Liver (tissue), 9 donors: Measurements from ENCODE around the gene SCN2B. TPM values are rescaled to one million over a fixed set of nuclear protein-coding genes. Genes with fewer than 3 reads are reported as not detected.

ENCODE experiments used
- DNase-seq: peaks from one replicate; pipeline ENCODE4 v3.0.0-alpha.2; 2017; ENCODE audit warnings: low spot score
- H3K27ac ChIP-seq, 2 donors: one replicate each; pipeline ENCODE4 v1.7.0; 2013; ENCODE audit warnings: inconsistent platforms in 2 of 2, low read length in 2 of 2, control low read depth in 1 of 2, low read depth in 1 of 2, mild to moderate bottlenecking in 1 of 2
- H3K27me3 ChIP-seq, 4 donors: one replicate each; pipeline versions ENCODE4 v1.6.1 to v1.7.0; 2013; ENCODE audit warnings: low read length in 3 of 4, inconsistent platforms in 1 of 4, mild to moderate bottlenecking in 1 of 4, moderate library complexity in 1 of 4; ENCODE audit not compliant: control insufficient read depth in 4 of 4, insufficient read depth in 4 of 4
- H3K36me3 ChIP-seq, 4 donors: one replicate each; pipeline versions ENCODE4 v1.6.1 to v1.7.0; 2013; ENCODE audit warnings: low read length in 3 of 4, mild to moderate bottlenecking in 3 of 4, low read depth in 1 of 4, moderate library complexity in 1 of 4; ENCODE audit not compliant: control insufficient read depth in 4 of 4, insufficient read depth in 3 of 4
- H3K4me1 ChIP-seq, 4 donors: one replicate each; pipeline versions ENCODE4 v1.6.1 to v1.7.0; 2013; ENCODE audit warnings: low read length in 3 of 4, mild to moderate bottlenecking in 3 of 4, moderate library complexity in 1 of 4; ENCODE audit not compliant: control insufficient read depth in 4 of 4, insufficient read depth in 4 of 4
- H3K4me3 ChIP-seq, 3 donors: one replicate each; pipeline versions ENCODE4 v1.6.1 to v1.7.0; 2013; ENCODE audit warnings: low read length in 3 of 3, control low read depth in 1 of 3, low read depth in 1 of 3, mild to moderate bottlenecking in 1 of 3
- H3K9ac ChIP-seq, 2 donors: one replicate each; pipeline ENCODE4 v1.7.0; 2013; ENCODE audit warnings: low read length in 2 of 2, mild to moderate bottlenecking in 2 of 2, moderate library complexity in 2 of 2, control low read depth in 1 of 2, low read depth in 1 of 2
- H3K9me3 ChIP-seq, 4 donors: one replicate each; pipeline versions ENCODE4 v1.6.1 to v1.7.0; 2013; ENCODE audit warnings: low read length in 3 of 4; ENCODE audit not compliant: control insufficient read depth in 4 of 4
- ATF3 ChIP-seq: IDR thresholded peaks from 2 replicates; pipeline ENCODE4 v1.6.1; 2016; ENCODE audit warnings: antibody characterized with exemption
- EGR1 ChIP-seq, 2 donors: IDR thresholded peaks; 2 replicates each; pipeline ENCODE4 v1.6.1; 2016 to 2018; ENCODE audit warnings: antibody characterized with exemption in 2 of 2, low read depth in 2 of 2
- FOXA1 ChIP-seq: IDR thresholded peaks from 2 replicates; pipeline ENCODE4 v1.6.1; 2016; ENCODE audit warnings: antibody characterized with exemption
- FOXA2 ChIP-seq: IDR thresholded peaks from 2 replicates; pipeline ENCODE4 v1.6.1; 2016; ENCODE audit warnings: antibody characterized with exemption
- GABPA ChIP-seq, 2 donors: IDR thresholded peaks in 1 of 2; conservative IDR thresholded peaks in 1 of 2; 2 replicates each; pipeline ENCODE4 v1.6.1; 2016; ENCODE audit warnings: antibody characterized with exemption in 2 of 2, mild to moderate bottlenecking in 1 of 2, moderate library complexity in 1 of 2
- HNF4A ChIP-seq, 2 donors: conservative IDR thresholded peaks; 2 replicates each; pipeline ENCODE4 v1.6.1; 2016; ENCODE audit warnings: antibody characterized with exemption in 2 of 2, mild to moderate bottlenecking in 2 of 2
- HNF4G ChIP-seq: IDR thresholded peaks from 2 replicates; pipeline ENCODE4 v1.6.1; 2016; ENCODE audit warnings: antibody characterized with exemption
- JUND ChIP-seq, 2 donors: IDR thresholded peaks; 2 replicates each; pipeline ENCODE4 v1.6.1; 2016; ENCODE audit warnings: antibody characterized with exemption in 2 of 2
- NR2F2 ChIP-seq: IDR thresholded peaks from 2 replicates; pipeline ENCODE4 v1.6.1; 2016; ENCODE audit warnings: antibody characterized with exemption
- RAD21 ChIP-seq, 2 donors: IDR thresholded peaks; 2 replicates each; pipeline ENCODE4 v1.6.1; 2016; ENCODE audit warnings: antibody characterized with exemption in 2 of 2, mild to moderate bottlenecking in 2 of 2
- SP1 ChIP-seq: IDR thresholded peaks from 2 replicates; pipeline ENCODE4 v1.6.1; 2018; ENCODE audit warnings: antibody characterized with exemption, mild to moderate bottlenecking
- TAF1 ChIP-seq: conservative IDR thresholded peaks from 2 replicates; pipeline ENCODE4 v1.6.1; 2016; ENCODE audit warnings: antibody characterized with exemption, mild to moderate bottlenecking
- YY1 ChIP-seq: IDR thresholded peaks from 2 replicates; pipeline ENCODE4 v1.6.1; 2016; ENCODE audit warnings: antibody characterized with exemption, mild to moderate bottlenecking
- WGBS: extraction: QIAGEN DNeasy Blood & Tissue Kit; methylation state at CpG from one replicate; pipeline ENCODE4 v1.1.7; 2013; 5-methylcytosine and 5-hydroxymethylcytosine counted together
- polyA plus RNA-seq, 2 donors: library from polyadenylated mRNA; stranded (reverse) in 1 of 2; unstranded in 1 of 2; fragments of 200-250 nt in 1 of 2; fragments of >200 nt in 1 of 2; fragmentation: Nextera tagmentation in 1 of 2; extraction: Ambion mirVana in 1 of 2; gene quantifications; one replicate each; pipeline versions ENCODE4 v1.2.1 to v1.2.3, GENCODE V29; 2013 to 2015
- total RNA-seq, 2 donors: library from RNA; depleted of rRNA; stranded (reverse); fragments of >200 nt; gene quantifications; one replicate each; pipeline ENCODE4 v1.2.3, GENCODE V29; 2014
- TF ChIP-seq, protein P1 (sequence below): IDR thresholded peaks from 2 replicates; pipeline ENCODE4 v1.6.1; 2016; ENCODE audit warnings: antibody characterized with exemption, mild to moderate bottlenecking
- TF ChIP-seq, protein P2 (sequence below): IDR thresholded peaks from 2 replicates; pipeline ENCODE4 v1.6.1; 2016; ENCODE audit warnings: antibody characterized with exemption
- TF ChIP-seq, protein P3 (sequence below): fragments of 150-350 bp; IDR thresholded peaks from 2 replicates; pipeline ENCODE4 v1.5.1; 2017; ENCODE audit warnings: improper control_type of control experiment, low read depth, low read length; ENCODE audit not compliant: missing input control
- TF ChIP-seq, protein P4 (sequence below): IDR thresholded peaks from 2 replicates; pipeline ENCODE4 v1.6.1; 2016; ENCODE audit warnings: antibody characterized with exemption
- donor health status: healthy.
- donor health status: healthy.
- donor health status: healthy.
- donor health status: healthy.
- donor health status: healthy.

The SCN2B gene
- total and polyA plus RNA-seq, 4 donors: 0.01 to 0.05 TPM; not detected in 2

- TF ChIP-seq, protein P1, sequence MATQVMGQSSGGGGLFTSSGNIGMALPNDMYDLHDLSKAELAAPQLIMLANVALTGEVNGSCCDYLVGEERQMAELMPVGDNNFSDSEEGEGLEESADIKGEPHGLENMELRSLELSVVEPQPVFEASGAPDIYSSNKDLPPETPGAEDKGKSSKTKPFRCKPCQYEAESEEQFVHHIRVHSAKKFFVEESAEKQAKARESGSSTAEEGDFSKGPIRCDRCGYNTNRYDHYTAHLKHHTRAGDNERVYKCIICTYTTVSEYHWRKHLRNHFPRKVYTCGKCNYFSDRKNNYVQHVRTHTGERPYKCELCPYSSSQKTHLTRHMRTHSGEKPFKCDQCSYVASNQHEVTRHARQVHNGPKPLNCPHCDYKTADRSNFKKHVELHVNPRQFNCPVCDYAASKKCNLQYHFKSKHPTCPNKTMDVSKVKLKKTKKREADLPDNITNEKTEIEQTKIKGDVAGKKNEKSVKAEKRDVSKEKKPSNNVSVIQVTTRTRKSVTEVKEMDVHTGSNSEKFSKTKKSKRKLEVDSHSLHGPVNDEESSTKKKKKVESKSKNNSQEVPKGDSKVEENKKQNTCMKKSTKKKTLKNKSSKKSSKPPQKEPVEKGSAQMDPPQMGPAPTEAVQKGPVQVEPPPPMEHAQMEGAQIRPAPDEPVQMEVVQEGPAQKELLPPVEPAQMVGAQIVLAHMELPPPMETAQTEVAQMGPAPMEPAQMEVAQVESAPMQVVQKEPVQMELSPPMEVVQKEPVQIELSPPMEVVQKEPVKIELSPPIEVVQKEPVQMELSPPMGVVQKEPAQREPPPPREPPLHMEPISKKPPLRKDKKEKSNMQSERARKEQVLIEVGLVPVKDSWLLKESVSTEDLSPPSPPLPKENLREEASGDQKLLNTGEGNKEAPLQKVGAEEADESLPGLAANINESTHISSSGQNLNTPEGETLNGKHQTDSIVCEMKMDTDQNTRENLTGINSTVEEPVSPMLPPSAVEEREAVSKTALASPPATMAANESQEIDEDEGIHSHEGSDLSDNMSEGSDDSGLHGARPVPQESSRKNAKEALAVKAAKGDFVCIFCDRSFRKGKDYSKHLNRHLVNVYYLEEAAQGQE: no peak
- TF ChIP-seq RAD21 (IDR thresholded peaks at IDR 0.05) (no peak), SP1 (no peak), EGR1 (IDR thresholded peaks at IDR 0.05; ENCODE audit: low read depth in 2 of 2) (no peak), JUND (IDR thresholded peaks at IDR 0.05) (no peak), FOXA1 (no peak)
Measured at GRCh38 chr11:118215262-118215661, 38.8 kb upstream of the SCN2B start (continued).

DNA sequence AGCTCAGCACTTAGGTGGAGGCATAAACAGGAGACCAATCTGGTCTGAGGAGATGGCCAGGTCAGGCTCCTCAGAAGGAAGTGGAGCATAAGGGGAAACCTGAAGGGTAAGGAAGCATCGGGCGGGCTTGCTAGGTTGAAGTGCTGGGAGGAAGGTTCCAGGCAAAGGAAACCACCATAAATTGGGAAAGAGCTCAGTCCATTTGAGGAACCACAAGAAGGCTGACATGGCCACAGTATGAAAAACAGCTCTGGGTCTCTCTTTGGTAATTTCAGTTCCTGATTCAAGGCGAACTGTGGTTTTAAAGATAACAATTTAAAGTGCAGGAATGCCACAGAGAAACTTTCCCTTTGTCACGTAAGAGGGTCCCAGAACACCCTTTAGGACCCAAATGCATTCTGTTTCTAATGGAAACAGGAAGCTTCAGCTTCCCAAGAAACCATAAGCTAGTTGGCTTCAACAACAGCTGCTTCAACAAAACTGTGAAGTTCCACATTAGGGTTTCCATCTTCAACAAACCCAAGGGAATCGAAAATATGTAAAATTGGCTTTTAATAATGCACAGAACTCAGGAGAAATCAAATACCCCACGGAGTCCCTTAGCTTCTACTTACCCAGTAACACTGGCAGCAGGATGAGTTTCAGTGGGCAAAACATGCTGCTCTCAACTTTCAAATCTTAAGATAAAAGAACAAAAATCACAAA lies 37.9 kb upstream of the SCN2B start:
- Histone ChIP-seq H3K9me3 (no peaks in the 10 kb centered on the region), H3K4me1 (peaks cover 9 to 28% (median 19%) of the 10 kb centered on the region in 4 donors), H3K4me3 (no peak overlapping the region), H3K27ac (no peak overlapping the region), H3K36me3 (no peaks in the 10 kb centered on the region), H3K27me3 (no peaks in the 10 kb centered on the region), H3K9ac (no peak overlapping the region)
- no peak for DNase-seq
- WGBS: 80% methylated on average over 6 of the region's 6 CpGs
- no peak for TF ChIP-seq FOXA1
- no peak for TF ChIP-seq TAF1
- TF ChIP-seq, protein P2, sequence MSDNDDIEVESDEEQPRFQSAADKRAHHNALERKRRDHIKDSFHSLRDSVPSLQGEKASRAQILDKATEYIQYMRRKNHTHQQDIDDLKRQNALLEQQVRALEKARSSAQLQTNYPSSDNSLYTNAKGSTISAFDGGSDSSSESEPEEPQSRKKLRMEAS: no peak
- TF ChIP-seq ATF3: no peak
- no peak for TF ChIP-seq JUND (IDR thresholded peaks at IDR 0.05)
- TF ChIP-seq YY1: no peak
- TF ChIP-seq EGR1 (IDR thresholded peaks at IDR 0.05; ENCODE audit: low read depth in 2 of 2): no peak
- TF ChIP-seq, protein P3, sequence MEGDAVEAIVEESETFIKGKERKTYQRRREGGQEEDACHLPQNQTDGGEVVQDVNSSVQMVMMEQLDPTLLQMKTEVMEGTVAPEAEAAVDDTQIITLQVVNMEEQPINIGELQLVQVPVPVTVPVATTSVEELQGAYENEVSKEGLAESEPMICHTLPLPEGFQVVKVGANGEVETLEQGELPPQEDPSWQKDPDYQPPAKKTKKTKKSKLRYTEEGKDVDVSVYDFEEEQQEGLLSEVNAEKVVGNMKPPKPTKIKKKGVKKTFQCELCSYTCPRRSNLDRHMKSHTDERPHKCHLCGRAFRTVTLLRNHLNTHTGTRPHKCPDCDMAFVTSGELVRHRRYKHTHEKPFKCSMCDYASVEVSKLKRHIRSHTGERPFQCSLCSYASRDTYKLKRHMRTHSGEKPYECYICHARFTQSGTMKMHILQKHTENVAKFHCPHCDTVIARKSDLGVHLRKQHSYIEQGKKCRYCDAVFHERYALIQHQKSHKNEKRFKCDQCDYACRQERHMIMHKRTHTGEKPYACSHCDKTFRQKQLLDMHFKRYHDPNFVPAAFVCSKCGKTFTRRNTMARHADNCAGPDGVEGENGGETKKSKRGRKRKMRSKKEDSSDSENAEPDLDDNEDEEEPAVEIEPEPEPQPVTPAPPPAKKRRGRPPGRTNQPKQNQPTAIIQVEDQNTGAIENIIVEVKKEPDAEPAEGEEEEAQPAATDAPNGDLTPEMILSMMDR: no peak
- no peak for TF ChIP-seq NR2F2
- no peak for TF ChIP-seq GABPA (IDR thresholded peaks at IDR 0.05 in 1 of 2, conservative IDR thresholded peaks at IDR 0.05 in 1 of 2)
- TF ChIP-seq SP1: no peak

GRCh38 chr11:118213781-118214180 lies 37.3 kb upstream of the SCN2B start:
- H3K4me1 ChIP-seq: peaks cover 9 to 28% (median 19%) of the 10 kb centered on the region in 4 donors
- WGBS: 55% methylated on average over 2 of the region's 2 CpGs
- H3K27ac ChIP-seq: peak overlapping the region; percentile 2 to 62
- no peak overlapping the region for H3K4me3 ChIP-seq
- H3K9me3 ChIP-seq: no peaks in the 10 kb centered on the region
- DNase-seq: no peak
- H3K9ac ChIP-seq: no peak overlapping the region
- H3K27me3 ChIP-seq: no peaks in the 10 kb centered on the region
- no peaks in the 10 kb centered on the region for H3K36me3 ChIP-seq
- TF ChIP-seq FOXA1 (peak; percentile 43), TAF1 (no peak), JUND (IDR thresholded peaks at IDR 0.05) (peak in 1 of 2 donors; percentile 44), YY1 (peak; percentile 21), HNF4G (no peak), HNF4A (conservative IDR thresholded peaks at IDR 0.05) (peak; percentile 39 to 75), SP1 (no peak), ATF3 (no peak), GABPA (IDR thresholded peaks at IDR 0.05 in 1 of 2, conservative IDR thresholded peaks at IDR 0.05 in 1 of 2) (no peak), FOXA2 (peak; percentile 23), EGR1 (IDR thresholded peaks at IDR 0.05; ENCODE audit: low read depth in 2 of 2) (no peak)
- TF ChIP-seq, protein P4, sequence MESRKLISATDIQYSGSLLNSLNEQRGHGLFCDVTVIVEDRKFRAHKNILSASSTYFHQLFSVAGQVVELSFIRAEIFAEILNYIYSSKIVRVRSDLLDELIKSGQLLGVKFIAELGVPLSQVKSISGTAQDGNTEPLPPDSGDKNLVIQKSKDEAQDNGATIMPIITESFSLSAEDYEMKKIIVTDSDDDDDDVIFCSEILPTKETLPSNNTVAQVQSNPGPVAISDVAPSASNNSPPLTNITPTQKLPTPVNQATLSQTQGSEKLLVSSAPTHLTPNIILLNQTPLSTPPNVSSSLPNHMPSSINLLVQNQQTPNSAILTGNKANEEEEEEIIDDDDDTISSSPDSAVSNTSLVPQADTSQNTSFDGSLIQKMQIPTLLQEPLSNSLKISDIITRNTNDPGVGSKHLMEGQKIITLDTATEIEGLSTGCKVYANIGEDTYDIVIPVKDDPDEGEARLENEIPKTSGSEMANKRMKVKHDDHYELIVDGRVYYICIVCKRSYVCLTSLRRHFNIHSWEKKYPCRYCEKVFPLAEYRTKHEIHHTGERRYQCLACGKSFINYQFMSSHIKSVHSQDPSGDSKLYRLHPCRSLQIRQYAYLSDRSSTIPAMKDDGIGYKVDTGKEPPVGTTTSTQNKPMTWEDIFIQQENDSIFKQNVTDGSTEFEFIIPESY: no peak
- TF ChIP-seq, protein P1: no peak
